Stimulated activated CD4-positive, alpha-beta T cell treated with anti-CD3 and anti-CD28 coated beads, Interleukin-1b, Interleukin-23, amount 100 ng/mL, for 1 hour (primary cell): ENCODE data around the gene KIFC1.
"Not testable (repeated sequence)": the region's sequence is repeated elsewhere in the genome, so short reads cannot be mapped to it uniquely, and the experiment has no call there.

ENCODE experiments used
- DNase-seq, 2 donors: peaks; one replicate each; pipeline ENCODE4 v3.0.0-alpha.2; 2020; ENCODE audit warnings: low read depth in 2 of 2

Gene KIFC1

GRCh38 chr6:33391278-33391921, at the start of gene KIFC1:
Gene KIFC1 (plus strand): TSS chr6:33391823. CDS start chr6:33391986, 163 bp downstream.
- peak; percentile 94 to 97 for DNase-seq

GRCh38 chr6:33343606-33343952, 48.0 kb upstream of the KIFC1 start:
- not testable (repeated sequence) for DNase-seq

GRCh38 chr6:33343953-33344611, 47.5 kb upstream of the KIFC1 start:
- DNase-seq: peak in 1 of 2 donors; percentile 44

- DNase-seq: no peak
Measured at GRCh38 chr6:33344701-33345697, 46.6 kb upstream of the KIFC1 start.

GRCh38 chr6:33346972-33347371, 44.7 kb upstream of the KIFC1 start:
- not testable (repeated sequence) for DNase-seq

- no peak for DNase-seq
Measured at GRCh38 chr6:33347816-33348215, 43.8 kb upstream of the KIFC1 start.

GRCh38 chr6:33355860-33356259, 35.8 kb upstream of the KIFC1 start:
- not testable (repeated sequence) for DNase-seq

- DNase-seq: no peak
Measured at GRCh38 chr6:33356295-33356694, 35.3 kb upstream of the KIFC1 start.

GRCh38 chr6:33357160-33357871, 34.3 kb upstream of the KIFC1 start:
- not testable (repeated sequence) for DNase-seq

- DNase-seq: no peak
Measured at GRCh38 chr6:33359331-33359730, 32.3 kb upstream of the KIFC1 start.

GRCh38 chr6:33363486-33363885, 28.1 kb upstream of the KIFC1 start:
- DNase-seq: not testable (repeated sequence)

- DNase-seq: not testable (repeated sequence)
Measured at GRCh38 chr6:33364475-33365205, 27.0 kb upstream of the KIFC1 start.

GRCh38 chr6:33365206-33365971, 26.2 kb upstream of the KIFC1 start:
- not testable (repeated sequence) for DNase-seq

GRCh38 chr6:33367009-33367714, 24.5 kb upstream of the KIFC1 start:
- DNase-seq: no peak

- not testable (repeated sequence) for DNase-seq
Measured at GRCh38 chr6:33367715-33368025, 24.0 kb upstream of the KIFC1 start.

- not testable (repeated sequence) for DNase-seq
Measured at GRCh38 chr6:33371901-33372300, 19.7 kb upstream of the KIFC1 start.

GRCh38 chr6:33372526-33373123, 19.0 kb upstream of the KIFC1 start:
- DNase-seq: no peak

GRCh38 chr6:33373960-33374910, 17.4 kb upstream of the KIFC1 start:
- DNase-seq: no peak
